Gastrocnemius medialis (tissue), 4 donors: ENCODE results near the gene TMEM214.

Source experiments
- CTCF ChIP-seq, 5 experiments: fragments of 450-650 bp in 3 of 5; fragments of 200-600 bp in 2 of 5; sonication (generic) in 2 of 5; IDR thresholded peaks in 4 of 5; conservative IDR thresholded peaks in 1 of 5; 1 replicate in 4 of 5; 2 replicates in 1 of 5; pipeline ENCODE4 v1.5.1; 2016 to 2019; ENCODE audit warnings: antibody characterized with exemption in 5 of 5, mild to moderate bottlenecking in 3 of 5, moderate library complexity in 3 of 5
- POLR2A ChIP-seq, 2 donors: fragments of 450-650 bp; IDR thresholded peaks; one replicate each; pipeline ENCODE4 v1.6.1; 2017; ENCODE audit warnings: antibody characterized with exemption in 2 of 2, mild to moderate bottlenecking in 2 of 2, moderate library complexity in 2 of 2

GRCh38 chr2:27013738-27014137 lies 19.0 kb upstream of the TMEM214 start:
- TF ChIP-seq CTCF (IDR thresholded peaks at IDR 0.05 in 4 of 5, conservative IDR thresholded peaks at IDR 0.05 in 1 of 5) (no peak), POLR2A (IDR thresholded peaks at IDR 0.05) (no peak)
